Gastroesophageal sphincter (tissue), 3 donors: ENCODE data around the gene HNRNPA1.

ENCODE experiments used
- CTCF ChIP-seq, 4 experiments: fragments of 200-600 bp in 2 of 4; fragments of 450-650 bp in 2 of 4; sonication (generic) in 1 of 4; IDR thresholded peaks; one replicate each; pipeline ENCODE4 v1.5.1; 2017 to 2019; ENCODE audit warnings: antibody characterized with exemption in 4 of 4, mild to moderate bottlenecking in 2 of 4, moderate library complexity in 2 of 4
- POLR2A ChIP-seq, 2 donors: fragments of 450-650 bp; IDR thresholded peaks; one replicate each; pipeline ENCODE4 v1.6.1; 2017; ENCODE audit warnings: antibody characterized with exemption in 2 of 2, mild to moderate bottlenecking in 2 of 2, moderate library complexity in 1 of 2
- POLR2AphosphoS5 ChIP-seq: sonication (generic); formaldehyde crosslinking; IDR thresholded peaks from one replicate; pipeline ENCODE4 v1.6.1; 2017; ENCODE audit warnings: antibody characterized with exemption

GRCh38 chr12:54251667-54252284 lies 28.8 kb upstream of the HNRNPA1 start:
- TF ChIP-seq CTCF (IDR thresholded peaks at IDR 0.05): peak; percentile 52 to 70 (median 63)
- no peak for TF ChIP-seq POLR2AphosphoS5
- no peak for TF ChIP-seq POLR2A (IDR thresholded peaks at IDR 0.05)
